AG04449 (cell line): ENCODE data around the gene AMOT.
A peak's percentile ranks its signal among the peaks of the same experiment; 100 is the strongest.

Experiments
- CTCF ChIA-PET: fragments of 350-600 bp; formaldehyde crosslinking; extraction: SDS; loops from one replicate; lab custom pipeline; 2021; ENCODE audit warnings: antibody characterized with exemption; lab: Yijun Ruan, JAX
- POLR2A ChIA-PET: fragments of 400-600, 350-600 bp; formaldehyde crosslinking; extraction: SDS; loops from one replicate; lab custom pipeline; 2020; ENCODE audit warnings: antibody characterized with exemption, inconsistent platforms; lab: Yijun Ruan, JAX
- DNase-seq: peaks from one replicate; pipeline ENCODE4 v3.0.0-alpha.2; 2010; ENCODE audit warnings: low read depth, low spot score
- H3K4me3 ChIP-seq: 2 replicates; pipeline ENCODE4 v1.5.1; 2011; ENCODE audit warnings: low read depth, mild to moderate bottlenecking, control low read depth, low read length
- CTCF ChIP-seq: IDR thresholded peaks from one replicate; pipeline ENCODE4 v1.5.1; 2011; ENCODE audit warnings: mild to moderate bottlenecking, moderate library complexity, low read length, control low read depth, inconsistent platforms; ENCODE audit not compliant: insufficient read depth; ENCODE audit errors: missing control alignments

AMOT gene

DNA sequence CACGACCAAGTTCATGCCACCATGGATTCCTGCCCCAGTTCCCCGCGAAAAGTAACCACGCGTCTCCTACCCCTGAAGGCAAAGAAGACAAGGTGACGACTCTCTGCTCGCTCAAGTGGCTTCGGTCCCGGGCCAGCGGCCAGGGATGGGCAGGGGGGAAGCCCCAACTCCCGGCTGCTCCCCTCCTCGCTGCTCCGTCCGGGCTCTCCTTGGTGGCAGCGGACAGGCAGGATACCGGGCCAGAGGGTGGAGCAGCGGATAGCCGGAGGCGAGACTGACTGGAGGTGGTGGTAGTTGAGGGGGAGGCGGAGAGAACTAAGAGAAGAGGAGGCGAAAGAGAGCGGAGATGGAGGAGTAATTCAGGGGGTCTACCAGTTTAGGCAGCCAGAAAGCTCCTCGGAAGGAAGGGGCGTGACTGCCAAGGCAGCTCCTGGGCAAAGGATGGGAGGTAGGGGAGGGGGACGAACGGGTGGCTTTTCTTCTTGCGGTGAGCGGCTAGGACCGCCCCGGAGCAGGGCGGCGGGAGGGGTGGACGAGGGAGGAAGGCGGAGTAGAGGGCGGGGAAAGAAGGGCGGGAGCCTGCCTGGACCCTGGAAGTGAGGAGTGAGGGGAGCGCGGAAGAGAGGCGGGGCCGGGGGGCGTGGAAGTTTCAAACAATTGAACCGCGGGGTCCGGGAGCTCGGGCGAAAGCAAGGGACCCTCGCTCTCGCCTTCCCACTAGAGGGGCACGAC, at the start of gene AMOT:
Gene AMOT (minus strand): TSS at position 450 of the 732 bp plus-strand sequence. CDS start 17,705 bp downstream, outside the sequence.
- ChIA-PET POLR2A (no interaction called here), CTCF (no interaction called here)
- DNase-seq: no peak
- TF ChIP-seq CTCF: no peak
- H3K4me3 ChIP-seq: peak within 1 kb of the TSS; percentile 68

DNA sequence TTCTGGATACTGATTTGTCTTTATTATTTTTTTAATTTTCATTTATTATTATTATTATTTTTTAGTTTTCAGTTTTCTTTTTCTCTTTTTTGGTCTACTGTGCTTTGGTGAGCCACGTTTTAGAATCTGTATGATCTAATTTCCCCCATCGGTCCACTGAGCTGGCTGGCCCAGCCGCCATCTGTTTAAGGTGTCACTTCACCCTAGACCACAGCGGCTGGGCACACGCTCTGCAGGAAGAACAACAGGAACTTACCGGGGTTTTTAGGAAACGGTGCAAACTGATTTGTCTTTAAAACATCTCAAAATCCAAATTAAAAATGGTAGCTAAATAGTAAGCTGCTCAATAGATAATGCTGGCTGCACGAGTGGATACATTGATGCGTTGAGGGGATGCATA, 48.8 kb upstream of the AMOT start:
- ChIA-PET CTCF (no interaction called here), POLR2A (no interaction called here)
- H3K4me3 ChIP-seq: no peak overlapping the region
- no peak for DNase-seq
- no peak for TF ChIP-seq CTCF

DNA sequence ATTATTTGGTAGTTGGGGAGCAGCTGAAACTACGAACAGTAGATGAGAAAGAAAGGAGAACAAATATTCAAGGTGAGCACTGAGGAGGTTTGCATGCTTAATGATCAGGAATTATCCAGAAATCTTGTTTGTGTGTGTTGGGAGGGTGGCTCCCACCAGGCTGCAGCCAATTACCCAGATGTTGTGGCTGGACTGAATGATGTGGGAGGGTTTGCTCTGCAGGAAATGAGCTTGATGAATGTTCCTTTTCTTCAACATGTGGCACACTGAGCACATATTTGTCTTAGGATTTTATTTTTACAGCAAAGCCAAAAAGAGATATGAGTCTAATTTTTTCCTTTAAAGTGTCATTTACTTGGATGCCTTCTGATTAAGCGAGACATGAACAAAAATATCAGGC, 48.3 kb upstream of the AMOT start:
- DNase-seq: no peak
- TF ChIP-seq CTCF: no peak
- POLR2A ChIA-PET: no interaction called here
- no peak overlapping the region for H3K4me3 ChIP-seq
- CTCF ChIA-PET: no interaction called here

DNA sequence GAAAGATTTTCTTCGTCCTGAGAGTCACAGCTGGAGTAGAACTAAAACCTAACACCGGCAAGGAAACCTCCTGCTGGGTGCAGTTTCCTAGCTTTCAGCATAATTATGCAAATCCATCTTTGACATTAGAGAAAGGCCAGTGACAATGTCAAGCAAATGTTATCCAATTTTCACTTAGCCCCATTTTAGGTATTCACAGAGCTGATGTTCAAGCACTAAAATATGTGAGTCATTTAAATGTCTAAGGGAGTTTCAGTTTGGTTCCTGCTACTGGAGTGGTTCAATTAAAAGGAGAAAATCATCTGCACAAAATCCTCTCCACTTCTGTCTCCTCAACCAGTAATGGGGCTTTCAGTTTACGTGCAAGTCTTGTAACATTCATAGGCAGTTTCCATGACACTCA, 37.1 kb upstream of the AMOT start:
- DNase-seq: no peak
- TF ChIP-seq CTCF: no peak
- H3K4me3 ChIP-seq: no peak overlapping the region
- POLR2A ChIA-PET: no interaction called here
- CTCF ChIA-PET: no interaction called here

GRCh38 chrX:112874614-112875013, 34.0 kb upstream of the AMOT start:
- TF ChIP-seq CTCF: no peak
- ChIA-PET POLR2A (no interaction called here), CTCF (interaction anchor here (1.7 kb wide), 1 partner anchor 1201 kb away, joined by 4 read pairs; no protein-coding TSS in a partner anchor)
- DNase-seq: no peak
- no peak overlapping the region for H3K4me3 ChIP-seq

DNA sequence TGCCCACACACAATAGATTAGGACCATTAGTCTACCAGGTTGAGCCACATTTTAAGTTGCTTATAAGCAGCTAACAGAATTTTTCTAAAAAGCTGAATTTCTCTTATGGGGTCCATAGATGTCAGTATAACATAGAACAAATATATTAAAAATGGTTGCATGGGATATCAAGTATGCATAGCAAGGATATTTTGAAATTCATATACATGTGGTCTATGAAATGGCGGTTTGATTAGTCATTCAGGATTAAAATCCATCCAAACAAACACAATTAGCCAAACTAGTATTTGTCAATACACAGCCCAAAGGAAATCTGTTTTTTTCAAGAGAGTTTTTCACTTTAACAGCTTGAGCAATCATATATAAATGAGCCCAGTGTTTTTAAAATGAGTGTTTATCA, 33.5 kb upstream of the AMOT start:
- CTCF ChIA-PET: interaction anchor here (1.7 kb wide), 1 partner anchor 1201 kb away, joined by 4 read pairs; no protein-coding TSS in a partner anchor
- no peak for TF ChIP-seq CTCF
- H3K4me3 ChIP-seq: no peak overlapping the region
- POLR2A ChIA-PET: no interaction called here
- no peak for DNase-seq
